Activated CD8-positive, alpha-beta memory T cell treated with anti-CD3 and anti-CD28 coated beads for 36 hours (primary cell): ENCODE measurements around the gene ZFYVE27. TPM values are rescaled to one million over a fixed set of nuclear protein-coding genes. Genes with fewer than 3 reads are reported as not detected.

Source experiments
- CTCF ChIA-PET: fragments of 350-600 bp; sonication (Branson Sonifier 250); formaldehyde crosslinking; loops from one replicate; lab custom pipeline; 2021; ENCODE audit warnings: antibody characterized with exemption; lab: Charles Lee
- POLR2A ChIA-PET: fragments of 350-600 bp; sonication (Branson Sonifier 250); formaldehyde crosslinking; loops from one replicate; lab custom pipeline; 2021; ENCODE audit warnings: antibody characterized with exemption; lab: Charles Lee
- total RNA-seq, 2 experiments: library from RNA; stranded (reverse); gene quantifications; one replicate each; pipeline ENCODE4 v1.2.3, GENCODE V29; 2021

The ZFYVE27 gene
- total RNA-seq, 2 experiments from 2014 or later, result 28.3 to 30.4 TPM

- ChIA-PET CTCF (interaction anchor here (0.6 to 8.1 kb wide), 8 partner anchors 9 to 80 kb away, joined by 3 to 98 read pairs (median 4); partner anchors contain the start of gene ZFYVE27), POLR2A (interaction anchor here (0.7 kb wide), 1 partner anchor 25 kb away, joined by 3 read pairs; the partner anchor contains the start of gene AVPI1)
Measured at GRCh38 chr10:97711640-97712572, 25.0 kb upstream of the ZFYVE27 start.

DNA sequence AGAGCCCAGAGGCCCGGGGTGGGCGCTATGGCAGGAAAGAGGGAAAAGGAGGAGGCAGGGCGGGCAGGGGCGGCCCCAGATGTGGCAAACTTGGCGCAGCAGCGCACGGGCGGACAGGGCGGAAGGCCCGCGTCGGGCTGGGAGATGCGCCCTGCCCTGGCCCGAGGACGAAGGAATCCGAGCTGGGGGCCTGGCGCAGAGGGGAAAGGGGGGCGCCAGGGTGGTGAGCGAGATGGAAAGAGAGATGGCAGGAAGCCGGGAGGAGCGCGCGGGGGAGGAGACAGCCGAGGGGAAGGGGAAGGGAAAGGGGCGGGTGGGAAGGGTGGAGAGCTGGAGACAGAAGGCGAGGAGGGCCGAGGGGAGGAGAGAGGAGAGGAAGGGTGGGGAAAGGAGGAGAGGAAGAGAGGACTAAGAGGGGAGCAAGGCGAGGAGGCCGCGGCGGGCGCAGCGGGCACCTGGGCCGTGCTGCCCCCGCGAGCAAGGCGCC, 23.5 kb upstream of the ZFYVE27 start, which contains the start of gene MARVELD1:
TSS of gene MARVELD1 (plus strand) at position 392 of the 487 bp plus-strand sequence. CDS start 147 bp downstream, outside the sequence.
- ChIA-PET POLR2A (interaction anchor here (0.7 to 1.7 kb wide), 3 partner anchors 9 to 156 kb away, joined by 4 to 7 read pairs (median 4); partner anchors contain the start of gene ZFYVE27), CTCF (interaction anchor here (0.5 to 8.1 kb wide), 7 partner anchors 11 to 386 kb away, joined by 3 to 98 read pairs (median 4); partner anchors contain the start of gene ZFYVE27)

DNA sequence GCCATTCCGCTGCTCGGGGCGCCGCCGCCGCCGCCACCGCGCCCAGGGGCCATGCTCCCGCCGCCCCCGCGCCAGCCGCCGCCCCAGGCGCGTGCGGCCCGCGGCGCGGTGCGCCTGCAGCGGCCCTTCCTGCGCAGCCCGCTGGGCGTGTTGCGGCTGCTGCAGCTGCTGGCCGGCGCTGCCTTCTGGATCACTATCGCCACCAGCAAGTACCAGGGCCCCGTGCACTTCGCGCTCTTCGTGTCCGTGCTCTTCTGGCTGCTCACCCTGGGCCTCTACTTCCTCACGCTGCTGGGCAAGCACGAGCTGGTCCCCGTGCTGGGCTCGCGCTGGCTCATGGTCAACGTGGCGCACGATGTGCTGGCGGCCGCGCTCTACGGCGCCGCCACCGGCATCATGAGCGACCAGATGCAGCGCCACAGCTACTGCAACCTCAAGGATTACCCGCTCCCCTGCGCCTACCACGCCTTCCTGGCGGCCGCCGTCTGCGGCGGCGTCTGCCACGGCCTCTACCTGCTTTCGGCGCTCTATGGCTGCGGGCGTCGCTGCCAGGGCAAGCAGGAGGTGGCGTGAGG, 23.0 kb upstream of the ZFYVE27 start:
- POLR2A ChIA-PET, result interaction anchor here (0.7 to 1.7 kb wide), 3 partner anchors 9 to 156 kb away, joined by 4 to 7 read pairs (median 4); partner anchors contain the start of gene ZFYVE27
- CTCF ChIA-PET, result interaction anchor here (0.5 to 8.1 kb wide), 7 partner anchors 11 to 387 kb away, joined by 3 to 98 read pairs (median 4); partner anchors contain the start of gene ZFYVE27

DNA sequence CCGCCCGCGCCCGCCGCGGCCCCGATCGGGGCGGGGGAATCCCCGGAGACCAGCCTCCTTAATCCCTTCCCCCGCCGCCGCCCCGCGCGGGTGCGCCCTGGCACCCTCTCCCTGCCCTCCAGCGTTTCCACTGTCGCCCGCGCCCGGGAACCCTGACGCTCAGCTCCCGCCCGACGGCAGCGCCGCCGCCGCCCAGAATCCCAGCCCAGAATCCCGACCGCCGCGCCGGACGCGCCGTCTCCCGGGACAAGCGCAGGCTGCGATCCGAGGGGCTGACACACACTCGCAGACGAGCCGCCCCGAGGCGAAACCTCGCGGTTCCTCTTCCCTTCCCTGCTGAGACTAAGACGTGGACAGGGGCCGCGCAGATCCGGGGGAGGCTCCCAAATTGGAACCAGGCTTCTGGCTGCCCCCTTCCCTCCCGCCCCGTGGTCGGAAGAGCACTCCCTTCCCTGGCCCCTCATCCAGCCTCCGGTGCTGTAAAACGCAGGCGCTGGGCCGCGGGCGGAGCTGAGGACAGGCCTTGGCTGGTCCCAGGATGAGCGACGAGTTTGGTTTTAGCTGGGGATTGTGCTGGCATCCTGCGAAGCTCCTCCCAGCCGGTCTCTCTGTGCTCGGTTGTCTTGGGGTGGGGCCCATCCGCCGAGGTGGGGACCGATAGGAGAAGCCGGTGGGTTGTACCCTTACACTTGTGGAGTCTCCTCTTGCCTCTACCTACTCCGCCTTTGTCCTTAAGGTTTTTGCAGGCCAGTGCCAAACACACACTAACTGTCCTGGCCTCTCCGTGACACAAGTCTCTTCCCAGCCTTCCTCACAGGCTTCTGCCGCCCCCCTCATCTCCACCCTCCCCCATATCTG, 22.3 kb upstream of the ZFYVE27 start:
- ChIA-PET CTCF (interaction anchor here (1.5 to 8.1 kb wide), 3 partner anchors 11 to 18 kb away, joined by 5 to 98 read pairs (median 22); partner anchors contain the start of gene ZFYVE27), POLR2A (interaction anchor here (1.7 kb wide), 1 partner anchor 22 kb away, joined by 7 read pairs; the partner anchor contains the start of gene ZFYVE27)

GRCh38 chr10:97715259-97715874, 21.6 kb upstream of the ZFYVE27 start:
- ChIA-PET CTCF (interaction anchor here (1.5 to 8.1 kb wide), 2 partner anchors 10 to 17 kb away, joined by 5 to 98 read pairs; partner anchors contain the start of gene ZFYVE27), POLR2A (interaction anchor here (1.7 kb wide), 1 partner anchor 21 kb away, joined by 7 read pairs; the partner anchor contains the start of gene ZFYVE27)

- CTCF ChIA-PET, result interaction anchor here (1.1 to 1.5 kb wide), 2 partner anchors 9 to 16 kb away, joined by 3 to 6 read pairs; no protein-coding TSS in a partner anchor
Measured at GRCh38 chr10:97717627-97718026, 19.3 kb upstream of the ZFYVE27 start.

DNA sequence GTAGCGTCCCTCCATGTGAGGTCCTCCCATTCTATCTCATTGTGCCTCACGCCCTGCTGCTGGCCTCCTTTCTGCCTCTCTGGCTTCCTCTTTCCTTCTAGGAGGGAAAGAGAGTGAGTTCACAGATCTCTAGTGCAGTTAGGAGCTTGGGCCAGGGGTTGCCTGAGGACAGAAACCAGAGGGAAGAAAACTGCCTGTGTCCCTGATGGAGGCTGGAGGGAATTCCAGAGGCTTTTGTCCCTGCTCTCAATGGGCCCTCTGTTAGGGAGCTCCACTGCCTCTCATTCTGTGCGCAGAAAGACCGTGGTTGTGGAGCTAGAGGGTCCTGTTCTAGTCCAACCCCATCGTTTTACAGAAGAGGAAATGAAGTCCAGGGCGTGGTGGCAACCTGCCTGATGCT, 18.8 kb upstream of the ZFYVE27 start:
- CTCF ChIA-PET, result interaction anchor here (1.1 to 1.7 kb wide), 2 partner anchors 9 kb away, joined by 3 to 8 read pairs; no protein-coding TSS in a partner anchor
- POLR2A ChIA-PET, result no interaction called here

More at GRCh38 chr10:97717627-97718026, 19.3 kb upstream of the ZFYVE27 start:
- POLR2A ChIA-PET, result no interaction called here

GRCh38 chr10:97718659-97719142, 18.2 kb upstream of the ZFYVE27 start:
- ChIA-PET POLR2A (interaction anchor here (0.6 kb wide), 1 partner anchor 150 kb away, joined by 3 read pairs; no protein-coding TSS in a partner anchor), CTCF (interaction anchor here (1.7 kb wide), 1 partner anchor 9 kb away, joined by 8 read pairs; no protein-coding TSS in a partner anchor)

- ChIA-PET POLR2A (no interaction called here), CTCF (interaction anchor here (1.1 to 1.7 kb wide), 2 partner anchors 10 to 18 kb away, joined by 3 to 8 read pairs; no protein-coding TSS in a partner anchor)
Measured at GRCh38 chr10:97719602-97720001, 17.3 kb upstream of the ZFYVE27 start.

DNA sequence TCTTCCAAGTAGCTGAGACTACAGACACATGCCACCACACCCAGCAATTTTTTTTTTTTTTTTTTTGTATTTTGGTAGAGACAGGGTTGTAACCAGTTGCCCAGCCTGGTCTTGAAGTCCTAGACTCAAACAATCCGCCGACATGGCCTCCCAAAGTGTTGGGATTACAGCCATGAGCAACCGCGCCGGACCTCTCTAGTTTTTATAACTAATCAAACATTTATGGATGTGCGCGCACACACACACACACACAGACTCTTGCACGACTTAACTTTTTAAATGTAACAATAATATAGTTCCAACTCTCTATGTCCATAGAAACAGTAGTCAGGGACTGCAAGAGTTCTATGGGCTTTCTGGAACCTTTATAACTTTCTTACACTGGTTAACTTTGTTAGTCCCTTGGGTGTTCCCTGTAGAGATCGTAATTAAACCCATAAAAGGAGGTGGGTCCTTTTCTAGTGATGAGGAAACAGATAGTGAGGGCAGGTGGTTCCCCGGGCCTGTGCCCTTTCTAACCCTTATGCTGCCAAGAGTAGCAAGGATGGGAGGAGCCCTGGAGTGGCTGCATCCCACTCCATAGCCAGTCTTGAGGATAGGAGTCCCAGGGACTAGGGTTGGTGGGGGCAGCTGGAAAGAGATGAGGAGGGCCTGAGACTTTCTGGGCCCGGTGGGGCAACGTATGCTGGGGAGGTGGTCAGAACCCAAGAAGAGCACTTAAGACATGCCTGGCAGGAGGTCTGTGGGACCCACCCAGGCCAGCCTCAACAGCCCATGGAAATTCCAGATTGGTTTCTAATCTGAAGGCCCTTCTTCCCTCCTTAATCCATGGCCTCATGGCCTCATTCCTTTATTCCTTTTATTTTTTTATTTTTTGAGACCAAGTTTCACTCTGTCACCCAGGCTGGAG, 14.8 kb upstream of the ZFYVE27 start:
- POLR2A ChIA-PET, result no interaction called here
- CTCF ChIA-PET, result interaction anchor here (1.4 kb wide), 1 partner anchor 21 kb away, joined by 5 read pairs; no protein-coding TSS in a partner anchor

DNA sequence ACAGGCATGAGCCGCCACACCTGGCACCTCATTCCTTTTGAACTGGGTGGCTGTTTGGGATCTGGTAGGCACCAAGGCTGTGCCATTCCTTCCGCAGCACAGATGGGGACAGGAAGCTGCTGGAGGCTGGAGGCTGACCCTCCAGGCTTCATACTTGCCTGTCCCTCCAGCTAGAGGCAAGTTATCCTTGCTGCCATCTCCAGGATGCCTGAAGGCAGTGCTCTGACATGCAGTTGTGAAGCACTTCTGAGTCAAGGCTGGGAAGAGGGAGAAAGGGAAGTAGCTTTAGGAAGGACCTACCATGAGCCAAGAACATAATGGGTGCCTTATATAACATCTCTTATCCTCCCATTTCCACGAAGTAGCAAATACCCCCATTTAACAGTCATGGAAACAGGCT, 13.9 kb upstream of the ZFYVE27 start:
- POLR2A ChIA-PET, result no interaction called here
- CTCF ChIA-PET, result interaction anchor here (1.4 to 1.6 kb wide), 2 partner anchors 22 to 28 kb away, joined by 3 to 5 read pairs; no protein-coding TSS in a partner anchor

DNA sequence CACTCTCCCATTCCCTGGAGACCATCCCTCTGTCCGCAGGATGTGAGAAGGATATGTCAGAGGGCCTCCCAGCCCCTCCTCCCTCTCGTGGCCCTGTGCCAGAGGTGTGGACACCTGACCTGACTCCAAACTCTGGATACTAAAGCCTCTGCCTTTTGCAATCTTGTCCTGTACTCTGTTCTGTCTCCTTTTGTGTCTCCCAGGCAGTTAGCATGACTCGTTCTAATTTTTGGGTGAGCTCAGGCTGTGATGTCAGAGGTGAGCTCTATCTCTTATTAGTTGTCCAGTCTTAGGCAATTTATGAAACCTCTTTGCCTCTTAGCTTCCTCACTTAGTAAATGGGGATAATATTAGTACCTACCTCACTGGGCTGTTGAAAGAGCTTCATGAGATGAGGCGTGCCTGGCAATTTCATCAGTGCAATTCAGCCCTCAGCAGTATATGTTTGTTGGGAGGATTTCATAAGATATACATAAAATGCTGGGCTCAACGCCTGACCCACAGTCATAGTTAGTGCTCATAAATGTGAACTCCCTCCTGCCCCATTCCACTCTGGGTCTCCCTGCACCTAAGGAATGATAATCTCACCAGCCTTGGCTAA, 12.5 kb upstream of the ZFYVE27 start:
- ChIA-PET POLR2A (interaction anchor here (0.6 kb wide), 1 partner anchor 107 kb away, joined by 4 read pairs; no protein-coding TSS in a partner anchor), CTCF (interaction anchor here (1.0 to 2.0 kb wide), 6 partner anchors 10 to 27 kb away, joined by 3 to 7 read pairs (median 4); no protein-coding TSS in a partner anchor)

- CTCF ChIA-PET, result interaction anchor here (0.8 to 2.0 kb wide), 4 partner anchors 9 to 25 kb away, joined by 3 to 7 read pairs (median 5); no protein-coding TSS in a partner anchor
- POLR2A ChIA-PET, result interaction anchor here (0.6 kb wide), 1 partner anchor 33 kb away, joined by 3 read pairs; no protein-coding TSS in a partner anchor
Measured at GRCh38 chr10:97726636-97727178, 10.2 kb upstream of the ZFYVE27 start.

DNA sequence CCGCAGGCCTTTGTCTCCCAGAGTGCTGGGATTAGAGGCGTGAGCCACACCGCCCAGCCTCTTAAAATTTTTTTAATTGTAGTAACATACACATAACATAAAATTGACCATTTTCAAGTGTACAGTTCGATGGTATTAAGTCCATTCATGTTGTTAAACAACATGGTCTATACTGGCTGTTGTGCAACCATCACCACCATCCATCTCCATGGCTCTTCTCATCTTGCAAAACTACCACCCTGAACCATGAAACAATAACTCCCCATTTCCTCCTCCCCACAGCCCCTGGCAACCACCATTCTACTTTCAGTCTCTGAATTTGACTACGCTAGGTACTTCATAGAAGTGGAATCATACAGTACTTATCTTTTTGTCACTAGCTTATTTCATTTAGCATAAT, 7.9 kb upstream of the ZFYVE27 start:
- ChIA-PET CTCF (interaction anchor here (1.2 to 9.5 kb wide), 3 partner anchors 16 to 27 kb away, joined by 3 to 98 read pairs (median 29); partner anchors contain the start of gene MARVELD1), POLR2A (no interaction called here)
